ENCODE data around the gene EMILIN3. TPM values are rescaled to one million over a fixed set of nuclear protein-coding genes. Genes with fewer than 3 reads are reported as not detected.

The EMILIN3 gene
- total and polyA plus RNA-seq, 2 of the 8 experiments (the other 6 are each of a cell fraction or from before 2014, with no cell fraction given): 3.8 to 5.2 TPM

- Histone ChIP-seq H4K8ac (ENCODE audit: extremely low read depth, insufficient read depth, low read length) (no peak overlapping the region; the same call in 1 of the 2 replicates), H4K5ac (ENCODE audit: insufficient read length, low read depth, low read length) (no peak overlapping the region), H3K27me3 (replicated peaks in 1 of 4; ENCODE audit: control insufficient read depth in 3 of 4, extremely low read depth in 1 of 4, insufficient read depth in 3 of 4, low read length in 3 of 4) (no peaks in the 10 kb centered on the region), H3K4me2 (ENCODE audit: insufficient read depth in 1 of 2, low read depth in 2 of 2, low read length in 2 of 2) (no peak overlapping the region), H4K91ac (replicated peaks; ENCODE audit: insufficient read length, low read length) (no peak overlapping the region), H3K56ac (replicated peaks; ENCODE audit: insufficient read length, low read depth, low read length) (no peak overlapping the region), H3K14ac (ENCODE audit: insufficient read length) (no peak overlapping the region), H3K4me3 (ENCODE audit: extremely low read depth in 1 of 4, insufficient read depth in 2 of 4, low read depth in 3 of 4, low read length in 4 of 4) (no peak overlapping the region), H4K20me1 (replicated peaks in 1 of 2; ENCODE audit: control insufficient read depth in 1 of 2, insufficient read depth in 2 of 2, low read length in 2 of 2) (no peaks in the 10 kb centered on the region), H2BK12ac (ENCODE audit: low read depth, low read length) (no peak overlapping the region), H2AK5ac (ENCODE audit: low read depth, low read length) (no peak overlapping the region), H3K36me3 (ENCODE audit: control insufficient read depth in 2 of 4, insufficient read depth in 4 of 4, low read length in 3 of 4) (no peaks in the 10 kb centered on the region), H3K79me1 (ENCODE audit: low read depth, low read length) (no peaks in the 10 kb centered on the region), H3K9me3 (ENCODE audit: insufficient read depth in 2 of 2, low read depth in 1 of 2, low read length in 1 of 2) (no peaks in the 10 kb centered on the region), H3K4ac (replicated peaks; ENCODE audit: insufficient read length, low read depth, low read length) (no peak overlapping the region), H3K79me2 (ENCODE audit: control insufficient read depth in 1 of 2, insufficient read depth in 2 of 2, low read length in 2 of 2) (no peaks in the 10 kb centered on the region), H2BK20ac (ENCODE audit: low read length) (no peak overlapping the region), H2BK120ac (replicated peaks; ENCODE audit: low read depth, low read length) (no peak overlapping the region), H3K23me2 (ENCODE audit: low read depth, low read length) (no peaks in the 10 kb centered on the region), H3K23ac (ENCODE audit: insufficient read length) (no peak overlapping the region), H3K27ac (ENCODE audit: low read depth, low read length) (no peak overlapping the region), H3K4me1 (replicated peaks in 1 of 4; ENCODE audit: control insufficient read depth in 3 of 4, insufficient read depth in 4 of 4, low read length in 3 of 4) (no peaks in the 10 kb centered on the region; a peak in 1 of 7 replicates), H3K9ac (replicated peaks in 1 of 4; ENCODE audit: extremely low read depth in 1 of 4, low read depth in 3 of 4, low read length in 3 of 4) (no peak overlapping the region), H3K18ac (ENCODE audit: extremely low read depth, low read length) (no peak overlapping the region), H2BK15ac (ENCODE audit: low read length) (no peak overlapping the region), H2BK5ac (ENCODE audit: low read depth, low read length) (no peak overlapping the region), H2AFZ (ENCODE audit: low read length) (no peak overlapping the region; the same call in 1 of the 2 replicates)
- CTCF ChIA-PET (ENCODE audit: partially characterized antibody): interaction anchor here (0.6 kb wide), 1 partner anchor 112 kb away, joined by 3 read pairs; no protein-coding TSS in a partner anchor
- POLR2A ChIA-PET (ENCODE audit: partially characterized antibody): interaction anchor here (1.0 kb wide), 1 partner anchor 19 kb away, joined by 5 read pairs; no protein-coding TSS in a partner anchor
- TF ChIP-seq USF2 (IDR thresholded peaks at IDR 0.05; ENCODE audit: low read length) (no peak), RXRA (IDR thresholded peaks at IDR 0.05; ENCODE audit: insufficient read depth, low read depth, low read length) (no peak), TAF1 (IDR thresholded peaks at IDR 0.05; ENCODE audit: low read depth, low read length) (no peak), CBX5 (IDR thresholded peaks at IDR 0.05; ENCODE audit: low read depth, low read length) (no peak), POU5F1 (IDR thresholded peaks at IDR 0.05; ENCODE audit: low read depth, low read length) (no peak), CHD2 (IDR thresholded peaks at IDR 0.05; ENCODE audit: low read length) (no peak), SP2 (IDR thresholded peaks at IDR 0.05; ENCODE audit: low read length) (no peak), HDAC2 (IDR thresholded peaks at IDR 0.05; ENCODE audit: borderline replicate concordance in 1 of 2, low read depth in 2 of 2, low read length in 2 of 2) (no peak), KDM5A (IDR thresholded peaks at IDR 0.05; ENCODE audit: low read length) (no peak), TBP (IDR thresholded peaks at IDR 0.05; ENCODE audit: low read depth, low read length) (no peak)
- no peak for DNase-seq (ENCODE audit: low read depth in 1 of 2, low spot score in 2 of 2)
- WGBS, 2 experiments (ENCODE audit: extremely low coverage in 1 of 2, insufficient coverage in 1 of 2, insufficient read length in 1 of 2, insufficient replicate concordance in 2 of 2, low coverage in 1 of 2, low lambda C conversion rate in 2 of 2, missing lambda C conversion rate in 1 of 2): 74% methylated on average over 6 of the region's 6 CpGs; no CpG with 5 or more reads in 1 of the 2 experiments
- no peak for FAIRE-seq
These were observed 10.7 kb upstream of the EMILIN3 start for GRCh38 chr20:41377275-41377674.

Measured in H1 (cell line).